ENCODE measurements around the gene CMTM8.

The CMTM8 gene

GRCh38 chr3:32414522-32415202 is 176.2 kb downstream of the CMTM8 start:
- DNase-seq: no peak

- DNase-seq: no peak
Observed at GRCh38 chr3:32419742-32420125, 181.3 kb downstream of the CMTM8 start.

Measured in amniotic stem cell (primary cell).